EL (cell line): ENCODE data around the gene GRAMD1B.
"Not testable (repeated sequence)": the region's sequence is repeated elsewhere in the genome, so short reads cannot be mapped to it uniquely, and the experiment has no call there.

Source experiments
- DNase-seq: peaks from one replicate; pipeline ENCODE4 v3.0.0-alpha.2; 2016

GRAMD1B gene

GRCh38 chr11:123448823-123449222 lies 18.8 kb downstream of the GRAMD1B start:
- no peak for DNase-seq

- no peak for DNase-seq
These were observed 19.4 kb downstream of the GRAMD1B start for GRCh38 chr11:123449436-123449835.

- peak; percentile 55 for DNase-seq
These were observed 20.6 kb downstream of the GRAMD1B start for GRCh38 chr11:123450623-123451022.

DNA sequence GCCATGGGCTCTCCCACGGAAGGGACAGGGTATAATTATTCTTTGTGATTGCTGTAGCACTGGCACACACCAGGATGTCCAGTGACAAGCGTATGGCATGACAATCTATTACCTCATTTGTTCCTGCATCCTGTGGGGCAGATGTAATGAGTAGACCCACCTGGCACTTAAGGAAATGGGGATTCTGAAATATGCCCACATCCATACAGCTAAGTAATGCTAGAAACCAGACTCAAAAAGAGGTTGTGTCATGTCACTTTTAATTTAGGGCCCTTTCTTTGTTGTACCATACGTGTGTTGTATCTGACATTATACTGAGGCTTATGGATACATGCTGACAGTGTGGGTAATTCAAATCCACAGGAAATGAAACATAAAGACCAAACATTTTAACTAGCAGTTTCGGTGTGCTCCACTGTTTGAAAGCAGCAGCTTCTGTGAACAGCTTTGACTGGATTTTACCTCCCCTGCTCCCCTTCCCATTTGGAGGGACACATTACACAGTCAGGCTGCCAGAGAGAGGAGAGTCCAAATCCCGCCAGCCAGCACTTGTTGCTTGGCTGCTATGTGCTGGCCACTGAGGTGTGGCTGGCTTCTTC lies 21.2 kb downstream of the GRAMD1B start:
- no peak for DNase-seq

DNA sequence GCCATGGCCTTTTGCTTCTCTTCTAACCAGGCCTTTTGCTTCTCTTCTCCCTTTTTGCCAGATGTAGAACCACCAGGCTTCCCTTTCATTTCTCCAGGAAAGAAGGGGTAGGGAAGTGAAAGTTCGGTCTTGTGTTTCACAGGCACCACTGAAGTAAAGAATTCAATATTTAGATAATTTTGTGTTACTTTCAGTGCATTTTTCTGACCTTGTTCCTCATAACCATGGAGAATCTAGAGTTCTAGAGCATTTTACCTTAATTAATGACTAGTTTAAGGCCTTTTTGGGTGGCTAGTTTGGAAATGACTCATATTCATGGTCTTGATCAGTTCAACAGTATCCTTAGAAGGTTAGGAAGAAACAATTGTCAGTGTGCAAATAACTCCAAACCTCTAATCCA lies 22.7 kb downstream of the GRAMD1B start:
- no peak for DNase-seq

GRCh38 chr11:123454060-123454651 lies 24.1 kb downstream of the GRAMD1B start:
- DNase-seq, result peak; percentile 78

GRCh38 chr11:123454796-123455195 lies 24.7 kb downstream of the GRAMD1B start:
- DNase-seq, result no peak

DNA sequence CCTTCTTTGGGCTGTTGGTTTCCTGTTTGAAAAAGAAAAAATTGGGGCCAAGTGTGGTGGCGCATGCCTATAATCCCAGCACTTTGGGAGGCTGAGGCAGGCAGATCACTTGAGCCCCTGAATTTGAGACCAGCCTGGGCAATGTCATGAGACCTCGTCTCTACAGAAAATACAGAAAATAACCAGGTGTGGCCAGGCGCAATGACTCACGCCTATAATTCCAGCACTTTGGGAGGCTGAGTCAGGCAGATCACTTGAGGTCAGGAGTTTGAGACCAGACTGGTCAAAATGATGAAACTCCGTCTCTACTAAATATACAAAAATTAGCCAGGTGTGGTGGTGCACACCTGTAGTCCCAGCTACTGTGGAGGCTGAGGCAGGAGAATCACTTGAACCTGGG lies 26.4 kb downstream of the GRAMD1B start:
- not testable (repeated sequence) for DNase-seq

DNA sequence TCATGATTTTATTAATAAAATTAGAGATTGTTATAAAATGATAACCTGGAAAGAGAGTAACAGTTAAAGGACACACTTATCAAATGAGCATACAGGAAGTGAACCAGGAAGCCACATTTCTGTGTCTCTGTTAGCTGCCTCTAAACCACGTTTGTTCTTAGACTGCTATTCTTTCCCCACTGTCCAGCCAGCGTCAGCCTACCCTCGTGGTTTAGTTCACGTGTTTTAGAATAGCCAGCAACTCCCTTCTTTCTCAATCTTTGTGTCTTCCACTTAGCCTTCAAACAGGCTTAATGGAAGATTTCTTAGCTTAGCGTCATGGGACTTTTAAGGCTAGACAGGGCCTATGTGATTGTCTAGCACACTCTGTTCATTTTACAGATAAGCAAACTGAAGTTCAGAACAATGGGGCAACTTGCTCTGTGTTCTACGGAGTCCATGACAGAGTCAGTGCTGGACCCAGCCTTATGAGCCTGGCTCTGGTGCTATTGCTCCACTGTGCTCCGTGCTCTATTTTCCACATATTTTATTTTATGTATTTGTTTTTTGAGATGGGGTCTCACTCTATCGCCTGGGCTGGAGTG lies 27.2 kb downstream of the GRAMD1B start:
- DNase-seq, result no peak

DNA sequence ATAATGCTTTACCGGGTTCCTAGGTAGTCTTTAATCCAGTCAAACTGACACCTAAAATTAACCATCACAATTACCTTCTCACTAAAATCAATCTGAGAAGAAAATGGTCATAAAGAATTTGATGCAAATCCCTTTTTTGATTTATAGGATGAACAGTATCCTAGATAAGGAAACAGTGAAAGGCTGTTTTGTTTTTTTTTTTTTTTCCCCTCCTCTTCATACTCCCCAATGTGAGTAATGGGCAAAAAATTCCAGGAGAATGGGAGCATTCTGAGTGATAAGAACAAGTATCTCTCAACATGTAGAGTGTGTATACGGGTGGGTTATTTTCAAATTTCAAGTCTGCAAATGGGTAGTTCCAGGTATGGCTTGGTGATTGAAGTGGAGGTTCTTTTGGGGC lies 28.4 kb downstream of the GRAMD1B start:
- DNase-seq, result peak; percentile 12

DNA sequence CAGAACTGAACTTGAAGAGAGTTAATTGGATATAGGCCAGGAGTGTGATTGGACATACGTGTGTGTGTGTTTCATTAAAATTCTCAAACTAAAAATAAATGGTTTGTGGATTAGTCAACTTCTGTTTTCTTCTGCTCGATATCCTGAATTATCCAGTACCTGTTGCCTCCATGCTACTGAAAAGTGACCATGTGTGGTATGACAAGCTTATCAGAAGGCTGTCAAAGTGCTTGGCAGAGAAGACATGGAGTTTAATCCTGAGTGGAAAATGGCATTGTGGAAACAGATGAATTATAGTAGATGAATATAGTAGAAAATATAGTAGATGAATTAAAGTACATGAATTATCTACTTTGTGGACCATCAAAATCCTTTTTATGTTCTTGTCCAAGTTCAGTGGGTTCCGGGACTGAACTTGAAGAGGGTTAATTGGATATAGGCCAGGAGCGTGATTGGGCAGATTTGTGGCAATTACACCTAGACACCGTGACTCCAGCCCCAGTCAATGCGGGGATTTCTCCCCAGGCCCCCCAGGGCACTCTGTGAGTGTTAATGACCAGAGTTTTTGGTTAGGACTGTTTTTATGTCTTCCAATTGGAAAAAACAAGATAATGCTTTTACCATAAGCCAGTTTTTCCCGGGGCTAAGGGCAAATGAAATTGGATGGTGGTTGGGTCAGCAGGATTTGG lies 30.1 kb downstream of the GRAMD1B start:
- no peak for DNase-seq

DNA sequence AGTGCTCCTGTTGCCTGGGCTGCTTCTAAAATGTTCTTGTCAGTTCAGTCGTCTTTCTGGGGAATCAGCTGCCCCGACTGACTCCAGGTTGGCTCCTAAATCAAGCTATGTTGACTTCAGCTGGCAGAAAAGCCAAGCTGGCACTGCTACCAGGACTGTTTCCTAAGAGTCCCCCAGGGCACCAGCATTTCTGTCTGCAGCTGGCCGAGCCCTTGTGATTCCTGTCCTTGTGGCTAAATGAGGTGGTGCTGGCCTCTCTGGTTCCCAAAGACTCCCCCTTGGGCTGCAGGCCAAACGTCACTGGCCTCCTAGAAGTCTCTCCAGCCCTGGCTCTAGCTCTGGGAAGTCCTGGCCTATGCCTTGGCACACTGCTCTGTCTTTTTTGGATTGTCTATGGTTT lies 31.1 kb downstream of the GRAMD1B start:
- DNase-seq, result no peak

- not testable (repeated sequence) for DNase-seq
These were observed 35.6 kb downstream of the GRAMD1B start for GRCh38 chr11:123465667-123466066.

DNA sequence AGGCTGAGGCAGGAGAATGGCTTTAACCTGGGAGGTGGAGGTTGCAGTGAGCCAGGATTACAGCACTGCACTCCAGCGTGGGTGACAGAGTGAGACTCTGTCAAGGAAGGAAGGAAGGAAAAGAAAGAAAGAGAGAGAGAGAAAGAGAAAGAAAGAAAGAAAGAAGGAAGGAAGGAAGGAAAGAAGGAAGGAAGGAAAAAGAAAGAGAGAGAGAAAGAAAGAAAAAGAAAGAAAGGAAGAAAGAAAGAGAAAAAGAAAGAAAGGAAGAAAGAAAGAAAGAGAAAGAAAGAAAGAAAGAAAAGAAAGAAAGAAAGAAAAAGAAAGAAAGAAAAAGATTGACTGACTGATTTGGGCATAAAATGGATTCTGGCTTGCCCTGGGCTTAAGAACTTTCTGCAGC lies 36.1 kb downstream of the GRAMD1B start:
- not testable (repeated sequence) for DNase-seq

- no peak for DNase-seq
These were observed 39.0 kb downstream of the GRAMD1B start for GRCh38 chr11:123469089-123469488.

DNA sequence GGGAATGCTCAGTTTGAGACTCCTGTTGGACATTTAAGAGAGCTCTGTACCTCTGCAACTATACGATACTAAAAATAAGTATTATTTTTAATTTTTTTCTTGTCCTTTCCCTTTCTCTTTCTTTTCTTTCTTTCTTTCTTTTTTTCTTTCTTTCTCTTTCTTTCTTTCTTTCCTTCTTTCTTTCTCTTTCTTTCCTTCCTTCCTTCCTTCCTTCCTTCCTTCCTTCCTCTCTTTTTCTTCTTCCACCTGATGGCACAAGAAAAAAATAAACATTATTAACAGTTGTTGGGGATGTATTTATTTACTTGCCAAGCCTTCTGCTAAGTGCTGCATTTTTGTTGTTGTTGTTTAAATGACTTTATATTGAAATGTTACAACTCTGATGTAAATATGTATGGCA lies 39.5 kb downstream of the GRAMD1B start:
- no peak for DNase-seq

- DNase-seq, result no peak
These were observed 40.8 kb downstream of the GRAMD1B start for GRCh38 chr11:123470842-123471241.

DNA sequence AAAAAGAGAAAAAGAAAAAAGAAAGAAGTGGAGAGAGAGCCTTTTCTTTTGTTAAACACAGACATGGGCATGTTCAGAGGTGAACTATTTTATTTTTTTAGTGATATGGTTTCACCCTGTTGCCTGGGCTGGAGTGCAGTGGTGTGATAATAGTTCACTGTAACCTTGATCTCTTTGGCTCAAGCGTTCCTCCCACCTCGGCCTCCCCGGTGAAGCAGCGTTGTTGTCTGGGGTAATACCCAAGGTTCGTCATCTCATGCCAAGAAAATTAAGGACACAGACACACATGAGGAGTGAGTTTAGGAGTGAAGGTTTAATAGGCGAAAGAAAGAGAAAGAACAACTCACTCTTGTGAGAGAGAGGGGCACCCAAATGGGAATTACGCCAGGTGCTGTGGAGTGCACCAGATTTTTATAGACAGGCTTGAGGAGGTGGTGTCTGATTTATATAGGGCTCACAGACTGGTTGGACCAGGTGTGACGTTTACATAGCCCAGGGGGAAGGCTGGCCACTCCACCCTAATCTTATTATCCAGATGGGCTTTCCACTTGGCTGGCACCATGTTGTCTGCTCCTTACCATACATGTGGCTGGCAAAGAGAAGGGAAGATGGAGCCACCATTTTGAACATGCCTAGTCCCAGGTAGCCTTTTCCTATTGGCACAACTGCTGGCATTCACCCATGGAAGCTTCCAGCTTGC lies 42.3 kb downstream of the GRAMD1B start:
- no peak for DNase-seq

GRCh38 chr11:123473941-123474677 lies 44.0 kb downstream of the GRAMD1B start:
- peak; percentile 87 for DNase-seq

DNA sequence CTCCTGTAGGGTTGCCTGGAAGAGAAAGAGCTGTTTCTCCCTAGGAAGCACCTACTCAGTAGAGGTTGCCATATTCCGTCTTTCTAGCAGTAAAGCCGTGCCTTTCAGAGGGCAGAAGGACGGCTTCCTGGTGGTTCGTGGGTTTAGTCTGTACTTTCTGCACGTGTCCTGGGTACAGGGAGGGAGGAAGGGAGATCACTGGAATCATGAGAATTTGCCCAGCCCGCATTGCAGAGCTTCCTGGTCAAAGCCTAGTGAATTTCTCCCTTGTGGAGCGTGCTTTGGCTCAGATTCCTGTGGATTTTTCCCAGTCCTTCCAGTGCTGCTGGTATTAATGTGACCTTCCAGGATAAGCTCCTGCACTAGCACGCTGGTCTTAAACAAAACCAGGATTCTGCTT lies 44.9 kb downstream of the GRAMD1B start:
- peak; percentile 73 for DNase-seq

DNA sequence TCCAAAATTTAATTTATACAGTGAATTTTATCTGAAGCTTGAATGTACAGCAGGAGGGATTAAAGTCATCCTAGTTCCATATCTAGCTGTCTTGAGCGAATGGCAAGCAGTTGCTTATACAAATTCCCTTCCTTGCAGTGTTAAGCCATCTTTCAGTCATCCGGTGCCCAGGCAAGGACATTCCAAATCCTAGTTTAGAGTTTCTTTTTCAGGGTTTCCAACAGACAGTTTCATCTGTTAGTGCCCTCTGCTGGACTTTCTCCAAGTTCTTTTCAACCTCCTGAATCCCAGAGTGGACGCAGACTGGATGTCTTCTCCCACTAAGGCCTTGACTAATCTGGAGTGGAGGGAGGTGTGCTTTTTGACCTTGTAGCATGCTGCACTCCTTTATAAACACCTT lies 45.4 kb downstream of the GRAMD1B start:
- DNase-seq, result peak; percentile 73

DNA sequence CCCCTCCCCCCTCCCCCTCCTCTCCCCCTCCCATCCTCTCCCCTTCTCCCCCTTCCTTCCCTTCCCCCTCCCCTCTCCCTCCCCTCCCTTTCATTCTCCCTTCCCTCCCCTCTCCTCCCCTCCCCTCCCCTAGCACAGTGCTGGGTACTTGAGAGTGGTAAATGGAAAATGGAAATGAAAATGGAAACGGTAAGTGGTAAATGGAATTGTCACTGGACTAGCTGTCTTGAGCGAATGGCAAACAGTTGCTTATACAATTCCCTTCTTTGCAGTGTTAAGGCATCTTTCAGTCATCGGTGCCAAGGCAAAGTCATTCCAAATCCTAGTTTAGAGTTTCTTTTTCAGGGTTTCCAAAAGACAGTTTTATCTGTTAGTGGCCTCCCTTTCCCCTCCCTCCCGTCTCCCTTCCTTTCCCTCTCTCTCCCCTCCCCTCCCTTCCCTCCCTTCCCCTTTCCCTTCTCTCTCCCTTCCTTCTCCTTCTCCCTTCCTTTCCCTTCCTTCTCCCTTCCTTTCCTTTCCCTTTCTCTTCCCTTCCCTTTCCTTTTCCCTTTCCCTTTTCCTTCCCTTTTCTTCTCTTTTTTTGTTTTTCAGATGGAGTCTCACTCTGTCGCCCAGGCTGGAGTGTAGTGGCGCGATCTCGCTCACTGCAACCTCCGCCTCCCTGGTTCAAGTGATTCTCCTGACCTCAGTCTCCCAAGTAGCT lies 47.3 kb downstream of the GRAMD1B start:
- no peak for DNase-seq
